CD4-positive, alpha-beta memory T cell (primary cell): Measurements from ENCODE around the gene ZNF618. TPM values are rescaled to one million over a fixed set of nuclear protein-coding genes. Genes with fewer than 3 reads are reported as not detected.

ENCODE experiments used
- CTCF ChIA-PET: fragments of 350-600 bp; sonication (Branson Sonifier 250); formaldehyde crosslinking; loops from one replicate; lab custom pipeline; 2021; ENCODE audit warnings: inconsistent platforms; ENCODE audit not compliant: partially characterized antibody; lab: Charles Lee
- POLR2A ChIA-PET: fragments of 350-600 bp; sonication (Branson Sonifier 250); formaldehyde crosslinking; loops from one replicate; lab custom pipeline; 2021; ENCODE audit not compliant: partially characterized antibody; lab: Charles Lee
- DNase-seq, 5 donors: peaks; one replicate each; pipeline versions ENCODE4 v3.0.0 to v3.0.0-alpha.2; 2020 to 2022; ENCODE audit warnings: mixed read lengths in 1 of 5
- H3K27ac ChIP-seq: one replicate; pipeline ENCODE4 v1.7.0; 2013; ENCODE audit warnings: low read depth, low read length
- H3K27me3 ChIP-seq: 2 replicates; pipeline ENCODE4 v1.7.0; 2013; ENCODE audit warnings: mild to moderate bottlenecking, low read length, moderate library complexity; ENCODE audit not compliant: insufficient read depth
- H3K36me3 ChIP-seq: 2 replicates; pipeline ENCODE4 v1.7.0; 2013; ENCODE audit warnings: mild to moderate bottlenecking, low read length, moderate library complexity; ENCODE audit not compliant: insufficient read depth
- H3K4me1 ChIP-seq: 2 replicates; pipeline ENCODE4 v1.7.0; 2013; ENCODE audit warnings: mild to moderate bottlenecking, low read length, moderate library complexity; ENCODE audit not compliant: insufficient read depth
- H3K4me3 ChIP-seq, 2 donors: one replicate each; pipeline ENCODE4 v1.7.0; 2013; ENCODE audit warnings: low read length in 2 of 2, mild to moderate bottlenecking in 1 of 2
- H3K9me3 ChIP-seq, 2 donors: one replicate each; pipeline ENCODE4 v1.7.0; 2013; ENCODE audit warnings: low read length in 2 of 2, control low read depth in 1 of 2; ENCODE audit not compliant: control insufficient read depth in 1 of 2
- H3K27ac Mint-ChIP-seq, 7 donors: one replicate each; pipeline ENCODE4 v1.8.0; 2020 to 2021; ENCODE audit warnings: mixed read lengths in 7 of 7, mild to moderate bottlenecking in 6 of 7, inconsistent platforms in 3 of 7, moderate library complexity in 3 of 7
- H3K27me3 Mint-ChIP-seq, 2 donors: one replicate each; pipeline ENCODE4 v1.8.0; 2020 to 2021; ENCODE audit warnings: mixed read lengths in 2 of 2
- H3K36me3 Mint-ChIP-seq, 2 donors: one replicate each; pipeline ENCODE4 v1.8.0; 2020 to 2021; ENCODE audit warnings: mixed read lengths in 2 of 2, inconsistent platforms in 1 of 2, mild to moderate bottlenecking in 1 of 2
- H3K4me1 Mint-ChIP-seq, 4 donors: one replicate each; pipeline ENCODE4 v1.8.0; 2020 to 2021; ENCODE audit warnings: mixed read lengths in 4 of 4, mild to moderate bottlenecking in 1 of 4
- H3K4me3 Mint-ChIP-seq, 8 donors: one replicate each; pipeline ENCODE4 v1.8.0; 2020 to 2021; ENCODE audit warnings: mixed read lengths in 8 of 8, mild to moderate bottlenecking in 7 of 8, moderate library complexity in 6 of 8, inconsistent platforms in 3 of 8
- H3K9me3 Mint-ChIP-seq, 8 donors: one replicate each; pipeline ENCODE4 v1.8.0; 2020 to 2021; ENCODE audit warnings: mixed read lengths in 8 of 8, mild to moderate bottlenecking in 5 of 8, inconsistent platforms in 3 of 8, moderate library complexity in 1 of 8
- intact Hi-C: fragments of 100-400 bp; cut with micrococcal nuclease; formaldehyde crosslinking; loops from one replicate; pipeline ENCODE4 v1.15.1; 2023
- polyA plus RNA-seq, 2 donors: library from polyadenylated mRNA; unstranded; fragments of 300-500 nt; fragmentation: Illumina TruSeq; gene quantifications; one replicate each; pipeline ENCODE4 v1.2.3, GENCODE V29; 2021
- total RNA-seq, 2 experiments: library from RNA; stranded (reverse); gene quantifications; one replicate each; pipeline ENCODE4 v1.2.3, GENCODE V29; 2021

Gene ZNF618
- total and polyA plus RNA-seq, 4 experiments from 2014 or later, result 0.79 to 1.7 (median 0.80) TPM; not detected in 1

DNA sequence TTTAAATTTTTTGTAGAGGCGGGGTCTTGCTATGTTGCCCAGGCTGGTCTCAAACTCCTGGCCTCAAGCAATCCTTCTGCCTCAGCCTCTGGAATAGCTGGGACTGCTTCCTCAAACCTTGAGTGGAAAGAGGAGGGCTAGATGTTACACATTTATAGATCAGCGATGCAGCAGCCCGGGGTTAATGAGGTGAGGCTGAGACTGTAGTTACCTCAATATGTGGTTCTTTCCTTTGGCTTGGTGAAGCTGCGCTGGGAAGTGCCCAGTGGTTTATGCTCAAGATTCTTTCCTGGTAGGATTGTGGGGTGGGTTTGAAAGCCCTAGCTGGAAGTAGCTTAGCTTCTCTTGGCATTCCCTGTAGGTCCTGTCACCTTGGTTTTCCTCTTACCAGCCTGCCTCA lies 22.5 kb downstream of the ZNF618 start:
- Histone ChIP-seq H3K36me3 (no peaks in the 10 kb centered on the region), H3K27me3 (no peaks in the 10 kb centered on the region), H3K4me1 (no peaks in the 10 kb centered on the region), H3K4me3 (no peak overlapping the region), H3K27ac (no peak overlapping the region), H3K9me3 (no peaks in the 10 kb centered on the region)
- intact Hi-C loops, result no loop called here
- DNase-seq, result no peak
- Mint-ChIP-seq H3K27ac (no peak overlapping the region), H3K4me3 (no peak overlapping the region), H3K4me1 (no peaks in the 10 kb centered on the region), H3K36me3 (no peaks in the 10 kb centered on the region), H3K27me3 (peaks cover 2 to 7% of the 10 kb centered on the region in 2 donors), H3K9me3 (peaks cover 0 to 7% (median 2%) of the 10 kb centered on the region in 8 donors)
- CTCF ChIA-PET, result no interaction called here
- POLR2A ChIA-PET, result no interaction called here

DNA sequence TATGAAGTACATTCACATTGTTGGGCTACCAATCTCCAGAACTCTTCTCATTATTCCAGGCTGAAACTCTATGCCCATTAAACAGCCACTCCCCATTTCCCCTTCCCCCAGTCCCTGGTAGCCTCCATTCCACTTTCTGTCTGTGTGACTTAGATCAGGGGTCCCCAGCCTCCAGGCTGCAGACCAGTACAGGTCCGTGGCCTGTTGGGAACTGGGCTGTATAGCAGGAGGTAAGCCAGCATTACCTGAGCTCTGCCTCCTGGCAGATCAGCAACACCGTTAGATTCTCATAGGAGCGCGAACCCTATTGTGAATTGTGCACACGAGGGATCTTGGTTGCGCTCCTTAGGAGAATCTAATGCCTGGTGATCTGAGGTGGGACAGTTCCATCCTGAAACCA lies 23.1 kb downstream of the ZNF618 start:
- POLR2A ChIA-PET, result no interaction called here
- Histone ChIP-seq H3K36me3 (no peaks in the 10 kb centered on the region), H3K4me1 (no peaks in the 10 kb centered on the region), H3K9me3 (no peaks in the 10 kb centered on the region), H3K27ac (no peak overlapping the region), H3K4me3 (no peak overlapping the region), H3K27me3 (no peaks in the 10 kb centered on the region)
- Mint-ChIP-seq H3K27ac (no peak overlapping the region), H3K36me3 (no peaks in the 10 kb centered on the region), H3K4me1 (no peaks in the 10 kb centered on the region), H3K4me3 (no peak overlapping the region), H3K27me3 (peaks cover 4 to 7% of the 10 kb centered on the region in 2 donors), H3K9me3 (peaks cover 0 to 13% (median 7%) of the 10 kb centered on the region in 8 donors)
- CTCF ChIA-PET, result no interaction called here
- no peak for DNase-seq
- intact Hi-C loops, result no loop called here

DNA sequence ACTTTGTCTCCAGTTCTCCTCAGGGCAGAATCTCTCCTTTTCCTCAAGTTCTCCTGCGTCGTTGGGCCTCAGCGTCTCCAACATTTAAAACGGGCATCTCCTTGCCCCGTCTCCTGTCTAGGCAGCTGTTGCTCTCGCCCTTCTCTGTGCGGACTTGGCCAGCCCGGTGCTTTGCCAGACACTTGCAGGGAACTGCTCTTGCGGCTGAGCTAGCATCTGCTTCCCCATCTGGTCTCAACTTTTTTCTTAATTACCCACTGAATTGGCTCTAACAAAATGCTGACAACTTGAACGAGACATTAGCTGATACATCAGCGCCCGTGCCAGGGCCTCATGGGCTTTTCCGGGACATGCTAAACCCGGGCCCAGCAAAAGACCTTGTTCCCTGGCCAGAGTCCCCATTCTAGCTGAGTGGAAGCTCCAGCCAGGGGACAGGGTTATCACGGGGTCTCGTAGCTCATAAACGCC lies 25.1 kb downstream of the ZNF618 start:
- Mint-ChIP-seq H3K4me3 (no peak overlapping the region), H3K27me3 (peaks cover 8 to 13% of the 10 kb centered on the region in 2 donors), H3K36me3 (peaks cover 0 to 3% of the 10 kb centered on the region in 2 donors), H3K4me1 (no peaks in the 10 kb centered on the region), H3K27ac (no peak overlapping the region), H3K9me3 (peaks cover 0 to 24% (median 9%) of the 10 kb centered on the region in 8 donors)
- H3K27ac ChIP-seq, result no peak overlapping the region
- ChIA-PET CTCF (no interaction called here), POLR2A (no interaction called here)
- intact Hi-C loops, result no loop called here
- no peak for DNase-seq
- H3K4me1 ChIP-seq, result no peaks in the 10 kb centered on the region
- H3K36me3 ChIP-seq, result no peaks in the 10 kb centered on the region
- H3K27me3 ChIP-seq, result no peaks in the 10 kb centered on the region
- H3K4me3 ChIP-seq, result no peak overlapping the region
- no peaks in the 10 kb centered on the region for H3K9me3 ChIP-seq

DNA sequence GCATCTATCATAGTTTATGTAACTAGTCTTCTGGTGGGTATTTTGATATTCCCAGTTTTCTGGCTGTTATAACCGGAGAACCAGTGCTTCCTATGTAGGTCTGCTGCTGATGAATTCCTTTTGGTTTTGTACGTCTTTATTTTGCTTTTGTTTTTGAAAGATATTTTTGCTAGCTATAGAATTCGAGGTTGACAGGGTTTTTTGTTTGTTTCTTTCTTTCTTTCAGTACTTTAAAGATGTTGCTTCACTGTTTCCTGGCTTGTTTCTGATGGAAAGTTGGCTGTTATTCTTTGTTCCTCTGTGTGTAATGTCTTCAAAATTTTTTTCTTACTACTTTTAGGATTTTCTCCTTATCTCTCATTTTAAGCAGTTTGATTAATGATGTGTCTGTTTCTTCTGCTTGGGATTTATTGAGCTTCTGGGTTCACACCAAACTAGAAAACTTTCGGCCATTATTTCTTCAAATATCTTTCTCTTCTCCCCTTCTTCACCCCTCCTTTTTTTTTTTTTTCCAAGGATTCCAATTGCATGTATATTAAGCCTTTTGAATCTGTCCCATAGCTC lies 27.5 kb downstream of the ZNF618 start:
- DNase-seq, result no peak
- H3K4me3 Mint-ChIP-seq, result no peak overlapping the region
- Histone ChIP-seq H3K4me3 (no peak overlapping the region), H3K9me3 (no peaks in the 10 kb centered on the region), H3K4me1 (no peaks in the 10 kb centered on the region), H3K27me3 (no peaks in the 10 kb centered on the region), H3K27ac (no peak overlapping the region), H3K36me3 (no peaks in the 10 kb centered on the region)
- intact Hi-C loops, result no loop called here
- H3K27ac Mint-ChIP-seq, result no peak overlapping the region
- ChIA-PET CTCF (no interaction called here), POLR2A (no interaction called here)
- peaks cover 0 to 24% (median 9%) of the 10 kb centered on the region in 8 donors for H3K9me3 Mint-ChIP-seq
- H3K4me1 Mint-ChIP-seq, result no peaks in the 10 kb centered on the region
- peaks cover 0 to 3% of the 10 kb centered on the region in 2 donors for H3K36me3 Mint-ChIP-seq
- peaks cover 6 to 11% of the 10 kb centered on the region in 2 donors for H3K27me3 Mint-ChIP-seq

DNA sequence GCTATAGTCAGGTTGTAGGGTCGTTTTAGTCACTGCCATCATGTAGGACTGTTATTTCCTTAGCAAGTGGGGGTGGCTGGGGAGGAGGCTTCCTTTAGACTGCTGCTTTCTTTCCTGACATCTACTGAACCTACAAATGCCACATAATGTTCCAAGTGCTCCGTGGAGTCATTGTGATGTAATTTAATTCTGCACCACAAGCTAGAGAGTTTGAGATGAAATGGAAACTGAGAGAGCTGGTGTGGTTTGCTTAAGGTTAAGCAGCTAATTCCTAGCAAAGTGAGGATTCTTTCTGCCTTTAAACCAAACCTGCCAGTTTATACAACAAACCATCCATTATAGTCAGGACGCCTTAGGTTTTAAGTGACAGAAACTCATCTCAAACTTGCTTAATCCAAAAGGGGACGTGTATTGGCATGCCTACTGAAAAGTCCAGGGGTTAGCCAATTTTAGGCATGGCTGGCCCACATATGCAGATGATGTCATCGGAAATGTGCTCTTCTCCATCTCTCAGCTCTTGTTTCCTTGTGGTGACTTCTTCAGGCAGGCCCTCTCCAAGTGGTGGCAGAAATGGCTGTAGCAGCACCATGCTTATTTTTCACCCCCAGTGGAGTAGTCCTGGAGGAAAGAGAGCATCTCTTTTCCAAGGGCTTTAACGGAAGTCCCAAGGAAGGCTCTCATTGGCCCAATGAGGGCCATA lies 30.5 kb downstream of the ZNF618 start:
- Histone ChIP-seq H3K36me3 (no peaks in the 10 kb centered on the region), H3K9me3 (no peaks in the 10 kb centered on the region), H3K27ac (no peak overlapping the region), H3K4me1 (no peaks in the 10 kb centered on the region), H3K27me3 (no peaks in the 10 kb centered on the region), H3K4me3 (no peak overlapping the region)
- Mint-ChIP-seq H3K27ac (no peak overlapping the region), H3K4me3 (no peak overlapping the region), H3K36me3 (peaks cover 0 to 3% of the 10 kb centered on the region in 2 donors), H3K27me3 (peaks cover 6 to 11% of the 10 kb centered on the region in 2 donors), H3K9me3 (peaks cover 0 to 24% (median 9%) of the 10 kb centered on the region in 8 donors), H3K4me1 (no peaks in the 10 kb centered on the region)
- DNase-seq, result no peak
- ChIA-PET POLR2A (no interaction called here), CTCF (no interaction called here)
- intact Hi-C loops, result no loop called here

DNA sequence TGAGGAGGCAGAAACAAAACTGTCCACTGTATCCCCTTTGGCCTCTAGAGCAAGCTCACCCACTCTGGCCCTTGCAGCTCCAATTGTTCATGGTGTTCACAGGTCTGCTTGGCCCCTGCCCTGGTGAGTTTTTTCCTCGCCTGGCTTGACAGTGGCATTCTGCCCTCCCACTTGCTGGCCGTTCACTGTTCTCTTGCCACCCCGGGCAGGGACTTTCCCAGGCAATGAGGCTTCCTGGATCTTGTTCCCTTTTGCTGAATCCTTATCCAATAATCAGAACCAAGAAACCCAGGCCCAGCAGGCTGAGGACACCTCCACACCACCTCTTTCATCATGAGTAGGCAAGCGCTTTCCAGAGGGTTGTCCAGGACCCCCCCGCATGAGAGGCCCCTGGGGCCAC lies 31.2 kb downstream of the ZNF618 start:
- no peaks in the 10 kb centered on the region for H3K9me3 ChIP-seq
- H3K27ac ChIP-seq, result no peak overlapping the region
- no peak overlapping the region for H3K27ac Mint-ChIP-seq
- POLR2A ChIA-PET, result no interaction called here
- no peaks in the 10 kb centered on the region for H3K4me1 ChIP-seq
- peaks cover 6 to 11% of the 10 kb centered on the region in 2 donors for H3K27me3 Mint-ChIP-seq
- CTCF ChIA-PET, result no interaction called here
- H3K4me1 Mint-ChIP-seq, result no peaks in the 10 kb centered on the region
- H3K4me3 ChIP-seq, result no peak overlapping the region
- no peaks in the 10 kb centered on the region for H3K27me3 ChIP-seq
- intact Hi-C loops, result no loop called here
- peaks cover 0 to 24% (median 9%) of the 10 kb centered on the region in 8 donors for H3K9me3 Mint-ChIP-seq
- H3K4me3 Mint-ChIP-seq, result no peak overlapping the region
- DNase-seq, result no peak
- H3K36me3 Mint-ChIP-seq, result peaks cover 0 to 3% of the 10 kb centered on the region in 2 donors
- no peaks in the 10 kb centered on the region for H3K36me3 ChIP-seq

DNA sequence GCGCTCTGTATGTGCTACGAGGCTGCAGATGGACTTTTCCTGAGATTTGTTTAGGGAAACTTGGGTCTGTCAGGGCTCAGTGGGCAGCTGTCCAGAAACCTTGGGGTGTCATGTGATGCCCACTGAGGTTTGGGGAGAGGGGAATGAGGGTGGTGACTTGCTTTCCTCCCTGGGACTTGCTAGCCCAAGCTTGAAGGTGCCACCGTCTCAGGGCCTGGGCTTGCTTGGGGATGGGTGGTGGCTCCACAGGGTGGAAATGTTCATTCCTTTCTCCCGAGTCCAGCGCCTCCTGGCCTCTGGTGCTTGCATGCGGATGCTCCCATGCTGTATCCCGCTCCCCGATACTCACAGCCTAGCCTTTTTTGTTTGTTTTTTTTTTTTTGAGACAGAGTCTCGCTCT lies 33.3 kb downstream of the ZNF618 start:
- Histone ChIP-seq H3K9me3 (no peaks in the 10 kb centered on the region), H3K36me3 (no peaks in the 10 kb centered on the region), H3K4me3 (no peak overlapping the region), H3K27ac (no peak overlapping the region), H3K27me3 (no peaks in the 10 kb centered on the region), H3K4me1 (no peaks in the 10 kb centered on the region)
- Mint-ChIP-seq H3K27me3 (peaks cover 4 to 8% of the 10 kb centered on the region in 2 donors), H3K9me3 (peaks cover 0 to 10% (median 3%) of the 10 kb centered on the region in 8 donors), H3K36me3 (peaks cover 0 to 3% of the 10 kb centered on the region in 2 donors), H3K4me1 (no peaks in the 10 kb centered on the region), H3K4me3 (no peak overlapping the region), H3K27ac (no peak overlapping the region)
- no peak for DNase-seq
- POLR2A ChIA-PET, result no interaction called here
- CTCF ChIA-PET, result no interaction called here
- intact Hi-C loops, result no loop called here
